Erythroblast (primary cell): ENCODE data around the gene SHF.

Experiments used
- DNase-seq, 2 experiments: peaks; one replicate each; lab custom pipeline; 2025; lab: John Stamatoyannopoulos, UW
- GATA1 ChIP-seq: IDR thresholded peaks from 2 replicates; pipeline ENCODE4 v1.6.1; 2011; ENCODE audit warnings: low read depth, mild to moderate bottlenecking, control low read depth, low read length, moderate library complexity
- POLR2A ChIP-seq: IDR thresholded peaks from 2 replicates; pipeline ENCODE4 v1.6.1; 2011; ENCODE audit warnings: mild to moderate bottlenecking, low read length

SHF gene

DNA sequence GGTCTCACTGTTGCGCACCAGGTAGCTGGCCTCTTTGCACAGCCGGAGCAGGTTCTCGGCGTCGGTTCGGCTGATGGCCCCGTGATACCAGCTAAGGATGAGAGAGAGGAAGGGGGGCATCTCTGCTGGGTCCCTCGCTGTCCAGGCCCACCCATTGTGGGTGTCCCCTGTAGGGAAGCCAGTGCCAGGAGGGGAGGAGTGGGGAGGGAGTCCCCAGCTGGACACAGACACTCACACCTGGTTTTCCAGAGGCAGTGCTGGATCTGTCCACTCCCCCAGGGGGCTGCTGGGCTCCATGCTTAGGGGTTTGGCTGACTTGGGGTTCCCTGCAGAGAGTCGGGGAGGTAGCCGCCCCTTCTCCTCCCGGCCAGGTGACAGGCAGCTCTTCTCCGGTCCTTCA lies 15.9 kb downstream of the SHF start:
- DNase-seq = no peak
- no peak for TF ChIP-seq POLR2A
- no peak for TF ChIP-seq GATA1

DNA sequence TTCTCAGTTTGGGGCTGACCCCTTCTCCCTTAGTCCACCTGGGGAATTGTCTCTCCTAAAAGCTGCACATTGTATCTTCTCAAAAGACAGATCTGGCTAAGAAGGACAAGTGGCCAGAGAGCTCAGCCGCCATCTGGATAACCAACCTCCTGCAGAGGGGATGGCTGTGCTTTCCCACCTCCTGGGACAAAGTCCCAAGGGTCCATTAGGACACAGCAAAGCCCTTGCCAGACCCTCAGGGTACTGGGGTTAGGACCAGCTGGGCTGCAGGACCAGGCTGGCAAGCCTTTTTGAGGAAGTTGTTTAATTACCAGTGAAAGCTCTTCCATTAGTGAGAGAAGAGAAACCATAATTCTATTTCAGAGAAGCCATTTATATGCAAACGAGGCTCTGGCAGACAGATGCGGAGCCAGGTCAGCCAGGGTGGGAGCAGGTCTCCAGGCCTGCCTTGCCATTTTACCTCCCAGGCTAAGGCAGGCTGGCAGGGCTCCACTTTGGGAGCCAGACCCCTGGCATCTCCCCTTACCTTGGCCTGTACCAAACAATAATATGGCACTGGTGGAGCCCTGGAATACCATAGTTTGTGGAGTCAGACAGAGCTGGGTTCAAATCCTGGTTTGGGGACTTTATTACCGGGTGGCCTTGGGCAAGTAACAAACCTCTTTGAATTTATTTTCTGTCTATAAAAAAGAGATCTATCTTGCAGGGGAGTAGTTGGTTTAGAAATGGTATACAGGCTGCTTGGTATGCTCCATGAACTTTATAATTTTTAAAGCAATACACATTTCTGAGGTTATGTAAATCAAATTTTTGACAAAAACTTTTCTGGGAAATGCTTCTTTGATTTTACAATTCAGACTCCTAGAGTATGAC lies 17.9 kb downstream of the SHF start:
- no peak for TF ChIP-seq POLR2A
- no peak for TF ChIP-seq GATA1
- DNase-seq = no peak

GRCh38 chr15:45168751-45169551 lies 18.8 kb downstream of the SHF start:
- TF ChIP-seq POLR2A = no peak
- no peak for TF ChIP-seq GATA1

DNA sequence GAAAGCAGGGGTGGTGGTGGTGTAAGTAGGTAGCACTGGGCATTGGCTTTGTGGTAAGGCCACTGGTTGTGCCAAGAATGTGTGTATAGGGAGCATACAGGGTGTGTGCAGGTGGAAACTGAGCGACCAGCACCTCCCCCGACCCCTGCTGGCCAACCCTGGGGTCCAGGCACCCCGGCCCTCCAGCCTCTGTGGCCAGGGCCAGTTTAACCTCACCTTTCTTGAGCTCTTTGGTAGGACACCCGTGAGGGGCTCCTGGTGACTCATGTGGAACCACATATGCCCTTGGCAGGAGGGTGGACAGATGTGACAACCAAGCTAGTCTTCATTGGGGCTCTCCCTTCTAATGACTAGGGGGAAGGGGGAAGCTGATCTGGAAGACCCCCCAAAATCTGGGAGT lies 19.5 kb downstream of the SHF start:
- TF ChIP-seq POLR2A = no peak
- TF ChIP-seq GATA1 = no peak
- peak; percentile 29 to 31 for DNase-seq

More at GRCh38 chr15:45168751-45169551, 18.8 kb downstream of the SHF start:
- DNase-seq = peak; percentile 81 to 91

- TF ChIP-seq POLR2A (no peak), GATA1 (no peak)
- DNase-seq = no peak
These were observed 20.0 kb downstream of the SHF start for GRCh38 chr15:45167631-45168205.

- TF ChIP-seq GATA1 (no peak), POLR2A (peak; percentile 35)
- DNase-seq = peak; percentile 86
These were observed 20.7 kb downstream of the SHF start for GRCh38 chr15:45166834-45167630.

DNA sequence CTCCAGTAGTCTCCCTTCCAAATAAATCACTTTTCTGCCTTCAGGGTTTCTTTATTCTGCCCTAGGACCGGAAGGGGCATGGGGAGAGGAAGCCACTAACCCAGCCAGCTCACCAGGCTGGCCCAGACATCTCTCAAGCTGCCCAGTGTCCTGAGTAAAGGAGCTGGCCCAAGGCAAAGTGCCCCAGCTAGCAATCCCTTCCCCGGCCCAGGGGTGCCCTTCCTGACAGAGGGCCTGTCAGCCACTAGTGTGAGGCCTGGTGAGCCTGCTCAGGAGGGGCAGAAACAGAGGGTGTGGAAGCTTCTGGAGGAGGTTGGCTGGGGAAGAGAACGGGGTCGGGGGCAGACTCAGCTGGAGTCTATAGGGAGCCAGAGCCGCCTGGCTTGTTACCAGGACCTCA lies 22.2 kb downstream of the SHF start:
- no peak for TF ChIP-seq GATA1
- no peak for TF ChIP-seq POLR2A
- DNase-seq = no peak

DNA sequence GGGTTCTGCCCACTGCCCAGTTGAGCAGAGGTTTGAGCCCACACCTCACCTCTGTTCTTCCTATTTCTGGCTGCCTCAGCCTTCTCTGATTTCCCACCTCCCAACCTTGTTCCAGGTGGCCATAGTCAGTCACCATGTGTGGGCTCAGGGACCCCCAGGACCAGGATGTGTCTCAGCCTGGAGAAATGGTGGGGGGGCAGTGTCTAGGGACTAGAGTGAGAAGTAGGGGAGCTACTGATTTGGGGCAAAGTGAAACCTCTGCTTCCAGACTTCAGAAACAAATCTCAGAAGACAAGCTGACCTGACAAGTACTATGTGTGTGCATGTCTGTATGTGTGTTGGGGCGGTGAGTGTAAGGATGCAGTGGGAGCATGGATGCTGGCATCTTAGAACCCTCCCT lies 22.9 kb downstream of the SHF start:
- no peak for TF ChIP-seq POLR2A
- no peak for TF ChIP-seq GATA1
- no peak for DNase-seq

- no peak for DNase-seq
- TF ChIP-seq POLR2A (no peak), GATA1 (no peak)
These were observed 24.3 kb downstream of the SHF start for GRCh38 chr15:45163508-45163856.

DNA sequence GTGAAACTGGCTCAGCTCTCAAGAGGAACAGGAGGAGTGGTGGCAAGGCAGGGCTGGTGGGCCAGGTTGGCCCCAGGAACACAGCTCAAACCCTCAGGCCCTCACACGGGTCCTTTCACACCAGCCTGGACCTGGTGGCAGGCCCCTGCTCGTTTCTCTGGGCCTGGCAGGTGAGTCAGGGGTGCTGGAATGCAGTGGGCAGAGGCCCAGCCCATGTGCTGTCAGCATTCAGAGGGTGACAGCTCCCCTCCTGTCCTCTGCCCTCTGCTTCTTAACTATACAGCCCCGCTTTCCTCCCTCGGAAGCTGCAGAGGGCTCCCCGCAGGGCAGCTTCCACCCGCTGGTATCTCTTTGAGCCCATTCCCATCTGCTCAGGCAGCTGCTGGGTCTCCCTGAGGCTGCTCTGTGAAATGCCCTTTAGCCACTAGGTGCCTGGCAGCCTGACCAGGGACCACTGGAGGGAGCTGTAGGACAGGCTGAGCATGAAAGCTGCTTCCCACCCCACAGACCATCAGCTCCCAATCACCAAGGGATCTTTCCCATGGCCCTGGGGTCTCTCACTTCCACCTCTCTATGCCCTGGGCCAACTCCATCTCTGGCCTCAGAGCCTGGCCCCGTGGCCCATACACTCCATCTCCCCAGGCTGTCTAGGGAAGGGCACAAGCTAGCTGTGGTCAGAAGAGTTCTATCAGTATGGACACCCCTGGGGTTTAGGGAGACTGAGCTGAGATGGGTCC lies 24.8 kb downstream of the SHF start:
- DNase-seq = peak; percentile 81 to 86
- TF ChIP-seq GATA1 (no peak), POLR2A (no peak)

- DNase-seq = no peak
- TF ChIP-seq POLR2A (no peak), GATA1 (no peak)
These were observed 26.1 kb downstream of the SHF start for GRCh38 chr15:45161666-45162065.

DNA sequence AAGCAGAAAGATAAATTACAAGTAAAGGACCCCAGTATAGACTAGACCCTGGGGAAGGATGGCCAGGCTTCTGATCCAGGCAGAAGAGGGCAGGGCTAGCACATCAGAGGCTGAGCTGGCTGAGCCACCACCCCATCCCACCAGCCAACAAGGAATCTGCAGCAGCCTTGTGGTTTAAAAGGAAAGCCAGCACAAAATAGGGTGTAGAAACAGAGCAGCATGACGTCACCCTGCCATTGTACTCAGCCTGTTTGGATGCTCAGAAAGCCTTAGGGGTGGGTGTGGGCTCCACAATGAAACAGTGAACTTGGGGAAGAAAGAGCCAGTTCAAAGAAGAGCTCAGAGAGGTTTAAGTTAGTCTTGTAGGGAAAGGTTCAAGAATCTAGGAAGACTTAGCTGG lies 29.8 kb downstream of the SHF start:
- TF ChIP-seq POLR2A = no peak
- no peak for TF ChIP-seq GATA1
- no peak for DNase-seq
